Measurements from ENCODE around the gene MAP3K12.
"Not testable (repeated sequence)": the region's sequence is repeated elsewhere in the genome, so short reads cannot be mapped to it uniquely, and the experiment has no call there.

The MAP3K12 gene

GRCh38 chr12:53468282-53468681 lies 31.0 kb downstream of the MAP3K12 start:
- no peak for DNase-seq (ENCODE audit: low spot score)

GRCh38 chr12:53467880-53468279 lies 31.4 kb downstream of the MAP3K12 start:
- no peak for DNase-seq (ENCODE audit: low spot score)

- DNase-seq (ENCODE audit: low spot score): no peak
These were observed 32.2 kb downstream of the MAP3K12 start for GRCh38 chr12:53467082-53467481.

- no peak for DNase-seq (ENCODE audit: low spot score)
These were observed 32.6 kb downstream of the MAP3K12 start for GRCh38 chr12:53466640-53467039.

- no peak for DNase-seq (ENCODE audit: low spot score)
These were observed 33.6 kb downstream of the MAP3K12 start for GRCh38 chr12:53465679-53466078.

GRCh38 chr12:53464685-53465418 lies 34.4 kb downstream of the MAP3K12 start:
- DNase-seq (ENCODE audit: low spot score): no peak

- no peak for DNase-seq (ENCODE audit: low spot score)
These were observed 35.3 kb downstream of the MAP3K12 start for GRCh38 chr12:53463802-53464560.

GRCh38 chr12:53462935-53463334 lies 36.3 kb downstream of the MAP3K12 start:
- no peak for DNase-seq (ENCODE audit: low spot score)

GRCh38 chr12:53461591-53461990 lies 37.7 kb downstream of the MAP3K12 start:
- DNase-seq (ENCODE audit: low spot score): no peak

- no peak for DNase-seq (ENCODE audit: low spot score)
These were observed 38.2 kb downstream of the MAP3K12 start for GRCh38 chr12:53461059-53461458.

- DNase-seq (ENCODE audit: low spot score): no peak
These were observed 40.2 kb downstream of the MAP3K12 start for GRCh38 chr12:53459097-53459496.

GRCh38 chr12:53456654-53457366 lies 42.4 kb downstream of the MAP3K12 start:
- no peak for DNase-seq (ENCODE audit: low spot score)

- DNase-seq (ENCODE audit: low spot score): no peak
These were observed 44.6 kb downstream of the MAP3K12 start for GRCh38 chr12:53454707-53455106.

- no peak for DNase-seq (ENCODE audit: low spot score)
These were observed 45.2 kb downstream of the MAP3K12 start for GRCh38 chr12:53453953-53454640.

GRCh38 chr12:53452159-53453077 lies 46.8 kb downstream of the MAP3K12 start:
- DNase-seq (ENCODE audit: low spot score): peak; percentile 72

- DNase-seq (ENCODE audit: low spot score): peak; percentile 100
These were observed 47.5 kb downstream of the MAP3K12 start, which contains the start of gene PCBP2 for GRCh38 chr12:53451661-53452158. TSS of gene PCBP2 (plus strand) at chr12:53452102. CDS start at chr12:53454801, 2,699 bp downstream.

- no peak for DNase-seq (ENCODE audit: low spot score)
These were observed 48.3 kb downstream of the MAP3K12 start for GRCh38 chr12:53450936-53451335.

GRCh38 chr12:53444593-53445325 lies 54.5 kb downstream of the MAP3K12 start:
- not testable (repeated sequence) for DNase-seq (ENCODE audit: low spot score)

GRCh38 chr12:53443955-53444354 lies 55.3 kb downstream of the MAP3K12 start:
- DNase-seq (ENCODE audit: low spot score): no peak

Data from LoVo (cell line).